Tibial nerve (tissue), 4 donors: ENCODE data around the gene PRR22. TPM values are rescaled to one million over a fixed set of nuclear protein-coding genes. Genes with fewer than 3 reads are reported as not detected.

ENCODE experiments used
- DNase-seq, 2 donors: peaks; one replicate each; pipeline ENCODE4 v3.0.0-alpha.2; 2019; ENCODE audit warnings: low spot score in 2 of 2
- H3K27ac ChIP-seq, 4 donors: fragments of 200-600 bp; sonication (generic) in 3 of 4; one replicate each; pipeline ENCODE4 v1.5.1; 2017 to 2019; ENCODE audit warnings: mild to moderate bottlenecking in 1 of 4
- H3K27me3 ChIP-seq, 2 donors: fragments of 200-600 bp; sonication (generic) in 1 of 2; one replicate each; pipeline versions ENCODE4 v1.5.1 to v1.6.0; 2017 to 2019
- H3K36me3 ChIP-seq, 3 donors: fragments of 200-600 bp; sonication (generic); one replicate each; pipeline ENCODE4 v1.5.1; 2018 to 2019
- H3K4me1 ChIP-seq, 4 donors: fragments of 200-600 bp; sonication (generic) in 3 of 4; one replicate each; pipeline ENCODE4 v1.5.1; 2017 to 2019
- H3K4me3 ChIP-seq, 4 donors: fragments of 200-600 bp; sonication (generic) in 3 of 4; one replicate each; pipeline ENCODE4 v1.5.1; 2017 to 2019; ENCODE audit warnings: mild to moderate bottlenecking in 1 of 4, moderate library complexity in 1 of 4
- H3K9me3 ChIP-seq, 4 donors: fragments of 200-600 bp; sonication (generic) in 3 of 4; one replicate each; pipeline ENCODE4 v1.5.1; 2017 to 2019
- CTCF ChIP-seq, 5 experiments: fragments of 200-600 bp in 3 of 5; fragments of 450-650 bp in 2 of 5; sonication (generic) in 3 of 5; IDR thresholded peaks; one replicate each; pipeline ENCODE4 v1.5.1; 2016 to 2019; ENCODE audit warnings: antibody characterized with exemption in 5 of 5, mild to moderate bottlenecking in 3 of 5, moderate library complexity in 2 of 5
- EP300 ChIP-seq, 2 donors: sonication (generic); formaldehyde crosslinking; IDR thresholded peaks; one replicate each; pipeline ENCODE4 v1.6.1; 2017; ENCODE audit warnings: antibody characterized with exemption in 2 of 2, mild to moderate bottlenecking in 1 of 2
- POLR2A ChIP-seq, 2 donors: fragments of 450-650 bp; IDR thresholded peaks; one replicate each; pipeline ENCODE4 v1.6.1; 2017; ENCODE audit warnings: antibody characterized with exemption in 2 of 2, mild to moderate bottlenecking in 2 of 2, moderate library complexity in 2 of 2
- WGBS, 2 donors: methylation state at CpG; one replicate each; pipeline ENCODE4 v1.1.5; 2018; 5-methylcytosine and 5-hydroxymethylcytosine counted together
- total RNA-seq, 4 donors: library from RNA; depleted of rRNA; stranded (reverse); fragments of >200 nt; gene quantifications; one replicate each; pipeline ENCODE4 v1.1.0, GENCODE V29; 2016

PRR22 gene
- total RNA-seq, 4 donors from 2014 or later, result 0.66 to 6.3 (median 2.3) TPM

- TF ChIP-seq POLR2A (IDR thresholded peaks at IDR 0.05), result no peak
- no peak for TF ChIP-seq EP300 (IDR thresholded peaks at IDR 0.05)
- no peak for TF ChIP-seq CTCF (IDR thresholded peaks at IDR 0.05)
- Histone ChIP-seq H3K4me3 (no peak overlapping the region), H3K27ac (no peak overlapping the region), H3K36me3 (no peaks in the 10 kb centered on the region), H3K9me3 (no peaks in the 10 kb centered on the region), H3K27me3 (peaks cover 0 to 39% of the 10 kb centered on the region in 2 donors), H3K4me1 (no peaks in the 10 kb centered on the region)
- WGBS, 2 donors, result 43 to 47% methylated on average over 17 to 30 of the region's 30 CpGs
- no peak for DNase-seq
Measured at GRCh38 chr19:5822181-5822844, 37.8 kb upstream of the PRR22 start.

GRCh38 chr19:5821521-5822180, 37.1 kb upstream of the PRR22 start:
- peaks cover 0 to 38% of the 10 kb centered on the region in 2 donors for H3K27me3 ChIP-seq
- H3K36me3 ChIP-seq, result no peaks in the 10 kb centered on the region
- no peaks in the 10 kb centered on the region for H3K4me1 ChIP-seq
- DNase-seq, result no peak
- H3K9me3 ChIP-seq, result no peaks in the 10 kb centered on the region
- 60 to 62% methylated on average over 8 of the region's 8 CpGs for WGBS, 2 donors
- H3K27ac ChIP-seq, result no peak overlapping the region
- TF ChIP-seq POLR2A (IDR thresholded peaks at IDR 0.05) (no peak), CTCF (IDR thresholded peaks at IDR 0.05) (no peak), EP300 (IDR thresholded peaks at IDR 0.05) (no peak)
- H3K4me3 ChIP-seq, result no peak overlapping the region

- no peaks in the 10 kb centered on the region for H3K9me3 ChIP-seq
- no peak overlapping the region for H3K4me3 ChIP-seq
- H3K4me1 ChIP-seq, result no peaks in the 10 kb centered on the region
- H3K36me3 ChIP-seq, result no peaks in the 10 kb centered on the region
- H3K27ac ChIP-seq, result no peak overlapping the region
- no peak for TF ChIP-seq CTCF (IDR thresholded peaks at IDR 0.05)
- WGBS, 2 donors, result 53 to 63% methylated on average over 6 of the region's 6 CpGs
- DNase-seq, result no peak
- H3K27me3 ChIP-seq, result peaks cover 0 to 43% of the 10 kb centered on the region in 2 donors
Measured at GRCh38 chr19:5820785-5821184, 36.2 kb upstream of the PRR22 start.

GRCh38 chr19:5818594-5818993, 34.0 kb upstream of the PRR22 start:
- TF ChIP-seq EP300 (IDR thresholded peaks at IDR 0.05) (no peak), POLR2A (IDR thresholded peaks at IDR 0.05) (no peak), CTCF (IDR thresholded peaks at IDR 0.05) (no peak)
- H3K36me3 ChIP-seq, result no peaks in the 10 kb centered on the region
- no peak overlapping the region for H3K4me3 ChIP-seq
- peaks cover 0 to 56% of the 10 kb centered on the region in 2 donors for H3K27me3 ChIP-seq
- DNase-seq, result no peak
- H3K27ac ChIP-seq, result no peak overlapping the region
- no peaks in the 10 kb centered on the region for H3K9me3 ChIP-seq
- no peaks in the 10 kb centered on the region for H3K4me1 ChIP-seq
- 36 to 58% methylated on average over 8 to 10 of the region's 10 CpGs for WGBS, 2 donors

GRCh38 chr19:5817218-5817617, 32.7 kb upstream of the PRR22 start:
- no peaks in the 10 kb centered on the region for H3K36me3 ChIP-seq
- H3K27me3 ChIP-seq, result peaks cover 0 to 50% of the 10 kb centered on the region in 2 donors
- no peaks in the 10 kb centered on the region for H3K9me3 ChIP-seq
- no peak overlapping the region for H3K4me3 ChIP-seq
- 80 to 88% methylated on average over 2 of the region's 2 CpGs for WGBS, 2 donors
- TF ChIP-seq EP300 (IDR thresholded peaks at IDR 0.05) (no peak), POLR2A (IDR thresholded peaks at IDR 0.05) (no peak), CTCF (IDR thresholded peaks at IDR 0.05) (no peak)
- no peak overlapping the region for H3K27ac ChIP-seq
- H3K4me1 ChIP-seq, result no peaks in the 10 kb centered on the region
- no peak for DNase-seq
